Stimulated activated CD8-positive, alpha-beta memory T cell treated with anti-CD3 and anti-CD28 coated beads, Interleukin-12 subunit alpha, Interleukin-12 subunit beta, amount 100 ng/mL, for 4 hours (primary cell): ENCODE measurements around the gene TP53TG3C.
"Not testable (repeated sequence)": the region's sequence is repeated elsewhere in the genome, so short reads cannot be mapped to it uniquely, and the experiment has no call there.

Source experiments
- DNase-seq: peaks from one replicate; pipeline ENCODE4 v3.0.0-alpha.2; 2020; ENCODE audit warnings: low read depth

TP53TG3C gene

DNA sequence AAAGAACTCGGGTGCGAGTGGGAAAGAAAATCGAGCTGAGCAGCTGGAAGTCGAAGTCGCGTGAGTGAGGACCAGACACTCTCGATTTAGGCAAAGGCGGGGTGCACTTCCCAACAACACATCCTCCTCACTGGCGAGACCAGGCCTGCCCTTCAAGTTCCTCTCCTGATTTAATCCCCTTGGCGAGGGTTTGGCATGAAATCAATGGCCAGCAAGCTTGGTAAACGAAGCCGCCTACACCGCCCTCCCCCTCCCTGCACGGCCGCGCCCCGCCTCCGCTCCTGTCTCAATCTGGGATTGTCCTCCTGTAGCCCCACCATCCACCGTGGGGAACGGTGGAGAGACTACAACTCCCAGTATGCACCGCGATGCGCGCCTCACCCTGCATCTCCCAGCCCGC is at the start of gene TP53TG3C:
Gene TP53TG3C (plus strand): TSS at position 301 of the 400 bp plus-strand sequence. CDS start 68 bp downstream, at position 369.
- DNase-seq = not testable (repeated sequence)
